Upper lobe of left lung (tissue), 6 donors: ENCODE data around the gene ST7. TPM values are rescaled to one million over a fixed set of nuclear protein-coding genes. Genes with fewer than 3 reads are reported as not detected.
"Not testable (repeated sequence)": the region's sequence is repeated elsewhere in the genome, so short reads cannot be mapped to it uniquely, and the experiment has no call there.

ENCODE experiments used
- ATAC-seq, 2 donors: fragments of 200-7000 bp; cut with Tn5 transposase; one replicate each; pipeline ENCODE4 v1.9.1; 2022; ENCODE audit warnings: mild to moderate bottlenecking in 2 of 2, moderate library complexity in 2 of 2; ENCODE audit not compliant: low FRiP score in 2 of 2
- DNase-seq, 2 donors: peaks; one replicate each; pipeline ENCODE4 v3.0.0-alpha.2; 2019 to 2020
- H3K27ac ChIP-seq, 4 donors: fragments of 200-600 bp; sonication (generic); one replicate each; pipeline ENCODE4 v1.5.1; 2016 to 2019
- H3K27me3 ChIP-seq, 4 donors: fragments of 200-600 bp; sonication (generic); one replicate each; pipeline ENCODE4 v1.5.1; 2017 to 2019
- H3K36me3 ChIP-seq, 4 donors: fragments of 200-600 bp; sonication (generic); one replicate each; pipeline ENCODE4 v1.5.1; 2016 to 2019
- H3K4me1 ChIP-seq, 4 donors: fragments of 200-600 bp; sonication (generic); one replicate each; pipeline ENCODE4 v1.5.1; 2018 to 2019
- H3K4me3 ChIP-seq, 4 donors: fragments of 200-600 bp; sonication (generic); one replicate each; pipeline ENCODE4 v1.5.1; 2017 to 2019; ENCODE audit warnings: mild to moderate bottlenecking in 2 of 4, moderate library complexity in 1 of 4
- H3K9me3 ChIP-seq, 4 donors: fragments of 200-600 bp; sonication (generic); one replicate each; pipeline ENCODE4 v1.5.1; 2018 to 2019
- EP300 ChIP-seq, 4 donors: sonication (generic); formaldehyde crosslinking; IDR thresholded peaks; one replicate each; pipeline ENCODE4 v1.5.1; 2017; ENCODE audit warnings: antibody characterized with exemption in 4 of 4, control low read depth in 2 of 4
- POLR2A ChIP-seq, 4 donors: fragments of 450-650 bp; IDR thresholded peaks; one replicate each; pipeline ENCODE4 v1.5.1; 2016 to 2017; ENCODE audit warnings: antibody characterized with exemption in 4 of 4, mild to moderate bottlenecking in 2 of 4
- POLR2AphosphoS5 ChIP-seq, 2 donors: sonication (generic); formaldehyde crosslinking; IDR thresholded peaks; one replicate each; pipeline ENCODE4 v1.5.1; 2017; ENCODE audit warnings: antibody characterized with exemption in 2 of 2
- WGBS, 2 donors: methylation state at CpG; one replicate each; pipeline ENCODE4 v1.1.5; 2017 to 2018; 5-methylcytosine and 5-hydroxymethylcytosine counted together
- total RNA-seq, 6 donors: library from RNA; depleted of rRNA in 4 of 6; stranded (reverse); fragments of >200 nt in 4 of 6; gene quantifications; one replicate each; pipeline versions ENCODE4 v1.1.0 to v1.2.1, GENCODE V29; 2016 to 2021
- TF ChIP-seq, protein P1 (sequence below), 6 experiments: fragments of 450-650 bp in 4 of 6; fragments of 200-600 bp in 2 of 6; sonication (generic) in 2 of 6; IDR thresholded peaks; one replicate each; pipeline ENCODE4 v1.5.1; 2016 to 2019; ENCODE audit warnings: antibody characterized with exemption in 6 of 6
- donor health status: DM: no; HTN: no; CAD: no; lungs with moderate emphysema.
- donor health status: DM: no; HTN: yes; CAD: no; lungs with severe emphysema.

The ST7 gene
- total RNA-seq, 6 donors from 2014 or later, result 36.0 to 135 (median 73.4) TPM

DNA sequence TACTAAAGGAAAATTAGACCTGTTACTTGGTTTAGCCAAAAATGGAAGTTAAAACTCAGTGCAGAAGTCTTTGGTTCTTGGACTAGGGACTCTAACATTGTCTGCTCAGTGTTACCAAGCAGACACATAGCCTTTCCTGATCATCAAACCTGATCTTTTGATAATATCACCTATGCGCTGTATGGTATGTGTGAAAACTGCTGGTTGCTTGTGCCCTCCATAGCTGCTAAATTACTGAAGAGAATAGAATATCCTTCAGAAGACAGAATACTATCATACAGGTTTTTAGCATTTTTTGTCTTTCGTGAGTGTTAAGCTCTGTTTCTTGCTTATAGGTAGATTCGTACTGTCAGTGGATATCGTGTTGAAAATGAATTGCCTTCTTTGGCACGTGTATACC is 68.7 kb downstream of the ST7 start:
- DNase-seq (no peak), ATAC-seq (no peak)
- Histone ChIP-seq H3K4me1 (peaks cover 0 to 19% (median 6%) of the 10 kb centered on the region in 4 donors), H3K36me3 (no peaks in the 10 kb centered on the region), H3K27me3 (no peaks in the 10 kb centered on the region), H3K27ac (no peak overlapping the region), H3K9me3 (no peaks in the 10 kb centered on the region), H3K4me3 (no peak overlapping the region)
- 92 to 94% methylated on average over 5 of the region's 5 CpGs for WGBS, 2 donors
- TF ChIP-seq POLR2A (IDR thresholded peaks at IDR 0.05) (no peak), EP300 (IDR thresholded peaks at IDR 0.05) (no peak)

DNA sequence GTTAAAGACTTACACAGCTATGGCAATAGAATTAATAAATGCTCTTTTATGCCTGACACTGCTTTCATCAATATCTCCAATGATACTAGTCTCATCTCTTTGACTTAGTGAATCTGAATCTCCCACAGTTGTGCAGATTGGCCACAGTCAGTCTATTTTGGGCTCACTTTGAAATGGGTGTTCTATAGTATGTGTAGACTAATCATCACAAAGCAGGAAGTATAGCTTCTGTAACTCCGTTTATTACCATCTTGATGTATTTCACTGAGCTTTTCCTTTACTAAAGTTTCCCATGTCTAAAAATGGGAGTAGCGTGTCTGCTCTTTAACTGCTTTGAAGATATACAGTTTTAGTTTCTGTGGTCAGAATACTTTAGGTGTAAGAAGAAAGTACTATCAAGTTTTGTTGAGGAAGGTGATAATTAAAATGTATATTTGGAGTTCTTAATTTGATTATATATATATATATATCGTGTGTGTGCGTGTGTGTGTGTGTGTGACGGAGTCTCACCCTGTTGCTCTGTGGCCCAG is 70.1 kb downstream of the ST7 start:
- no peak for DNase-seq
- TF ChIP-seq POLR2A (IDR thresholded peaks at IDR 0.05), result no peak
- TF ChIP-seq POLR2AphosphoS5 (IDR thresholded peaks at IDR 0.05), result no peak
- TF ChIP-seq, protein P1, sequence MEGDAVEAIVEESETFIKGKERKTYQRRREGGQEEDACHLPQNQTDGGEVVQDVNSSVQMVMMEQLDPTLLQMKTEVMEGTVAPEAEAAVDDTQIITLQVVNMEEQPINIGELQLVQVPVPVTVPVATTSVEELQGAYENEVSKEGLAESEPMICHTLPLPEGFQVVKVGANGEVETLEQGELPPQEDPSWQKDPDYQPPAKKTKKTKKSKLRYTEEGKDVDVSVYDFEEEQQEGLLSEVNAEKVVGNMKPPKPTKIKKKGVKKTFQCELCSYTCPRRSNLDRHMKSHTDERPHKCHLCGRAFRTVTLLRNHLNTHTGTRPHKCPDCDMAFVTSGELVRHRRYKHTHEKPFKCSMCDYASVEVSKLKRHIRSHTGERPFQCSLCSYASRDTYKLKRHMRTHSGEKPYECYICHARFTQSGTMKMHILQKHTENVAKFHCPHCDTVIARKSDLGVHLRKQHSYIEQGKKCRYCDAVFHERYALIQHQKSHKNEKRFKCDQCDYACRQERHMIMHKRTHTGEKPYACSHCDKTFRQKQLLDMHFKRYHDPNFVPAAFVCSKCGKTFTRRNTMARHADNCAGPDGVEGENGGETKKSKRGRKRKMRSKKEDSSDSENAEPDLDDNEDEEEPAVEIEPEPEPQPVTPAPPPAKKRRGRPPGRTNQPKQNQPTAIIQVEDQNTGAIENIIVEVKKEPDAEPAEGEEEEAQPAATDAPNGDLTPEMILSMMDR (IDR thresholded peaks at IDR 0.05), result no peak
- no peak overlapping the region for H3K27ac ChIP-seq
- no peak for ATAC-seq
- H3K36me3 ChIP-seq, result no peaks in the 10 kb centered on the region
- WGBS, 2 donors, result 89 to 91% methylated on average over 5 of the region's 5 CpGs
- peaks cover 0 to 19% (median 6%) of the 10 kb centered on the region in 4 donors for H3K4me1 ChIP-seq
- H3K9me3 ChIP-seq, result no peaks in the 10 kb centered on the region
- no peak overlapping the region for H3K4me3 ChIP-seq
- no peaks in the 10 kb centered on the region for H3K27me3 ChIP-seq

DNA sequence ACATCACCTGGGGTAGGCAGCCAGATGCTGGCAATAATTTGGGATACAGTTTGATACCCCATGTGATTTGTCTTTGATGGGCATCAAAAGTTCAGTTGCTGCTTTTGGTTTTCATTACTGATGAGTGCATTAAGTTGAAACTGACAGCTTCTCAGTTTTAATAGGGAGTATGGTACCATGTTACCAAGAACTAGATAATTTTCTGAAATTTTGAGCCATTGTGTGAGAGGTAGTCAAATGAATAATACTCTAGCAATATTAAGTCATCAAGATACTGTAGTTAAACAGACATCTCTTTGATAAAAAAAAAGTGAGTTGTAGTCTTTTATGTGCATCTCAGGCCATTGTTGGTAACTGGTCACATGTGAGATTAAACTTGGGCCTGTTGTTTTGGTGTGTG is 71.5 kb downstream of the ST7 start:
- ATAC-seq (no peak), DNase-seq (no peak)
- TF ChIP-seq POLR2AphosphoS5 (IDR thresholded peaks at IDR 0.05) (no peak), EP300 (IDR thresholded peaks at IDR 0.05) (no peak), POLR2A (IDR thresholded peaks at IDR 0.05) (no peak)
- TF ChIP-seq, protein P1 (IDR thresholded peaks at IDR 0.05), result no peak
- H3K36me3 ChIP-seq, result no peaks in the 10 kb centered on the region
- no peak overlapping the region for H3K4me3 ChIP-seq
- no peak overlapping the region for H3K27ac ChIP-seq
- no peaks in the 10 kb centered on the region for H3K27me3 ChIP-seq
- H3K9me3 ChIP-seq, result no peaks in the 10 kb centered on the region
- peaks cover 0 to 16% (median 5%) of the 10 kb centered on the region in 4 donors for H3K4me1 ChIP-seq

DNA sequence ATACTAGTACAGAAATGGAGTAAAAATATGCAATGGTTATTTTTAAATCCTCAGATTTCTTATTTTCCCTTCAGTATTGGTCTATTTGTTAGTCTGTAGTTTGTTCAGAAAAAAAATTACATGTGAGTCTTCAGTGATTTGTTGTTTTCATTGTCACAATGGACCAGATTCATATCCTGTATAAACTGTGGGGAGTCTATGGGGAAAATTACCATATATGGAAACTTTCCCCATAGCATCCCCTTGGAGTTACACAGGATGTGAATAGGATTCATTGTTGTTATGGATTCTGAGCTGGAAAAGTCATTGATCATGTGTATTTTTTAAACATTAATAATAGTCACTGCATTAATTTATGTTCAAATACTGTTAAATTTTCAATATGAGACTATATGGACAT is 72.6 kb downstream of the ST7 start:
- Histone ChIP-seq H3K36me3 (no peaks in the 10 kb centered on the region), H3K27me3 (no peaks in the 10 kb centered on the region), H3K9me3 (peaks cover 0 to 5% (median 0%) of the 10 kb centered on the region in 4 donors), H3K4me1 (peaks cover 0 to 5% (median 0%) of the 10 kb centered on the region in 4 donors), H3K27ac (no peak overlapping the region), H3K4me3 (no peak overlapping the region)
- TF ChIP-seq, protein P1 (IDR thresholded peaks at IDR 0.05), result no peak
- TF ChIP-seq POLR2AphosphoS5 (IDR thresholded peaks at IDR 0.05) (no peak), EP300 (IDR thresholded peaks at IDR 0.05) (no peak), POLR2A (IDR thresholded peaks at IDR 0.05) (no peak)
- ATAC-seq (no peak), DNase-seq (no peak)

DNA sequence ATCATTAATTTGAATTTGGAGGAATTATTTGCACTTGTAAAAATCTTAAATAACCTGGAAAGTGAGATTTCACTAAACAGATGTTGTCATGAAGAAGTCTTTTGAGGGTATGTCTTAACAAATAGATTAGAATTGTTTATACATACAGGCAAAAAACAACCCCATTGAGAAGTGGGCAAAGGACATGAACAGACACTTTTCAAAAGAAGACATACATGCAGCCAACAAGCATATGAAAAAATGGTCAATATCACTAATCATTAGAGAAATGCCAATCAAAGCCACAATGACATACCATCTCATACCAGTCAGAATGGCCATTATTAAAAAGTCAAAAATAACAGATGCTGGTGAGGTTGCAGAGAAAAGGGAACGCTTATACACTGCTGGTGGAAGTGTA is 77.0 kb downstream of the ST7 start:
- not testable (repeated sequence) for H3K9me3 ChIP-seq, H3K4me3 ChIP-seq, DNase-seq, H3K27ac ChIP-seq, H3K36me3 ChIP-seq, ATAC-seq, H3K27me3 ChIP-seq
- WGBS, 2 donors, result 93% methylated on average over 1 of the region's 1 CpG
- peaks cover 6 to 11% (median 9%) of the 10 kb centered on the region in 4 donors for H3K4me1 ChIP-seq

DNA sequence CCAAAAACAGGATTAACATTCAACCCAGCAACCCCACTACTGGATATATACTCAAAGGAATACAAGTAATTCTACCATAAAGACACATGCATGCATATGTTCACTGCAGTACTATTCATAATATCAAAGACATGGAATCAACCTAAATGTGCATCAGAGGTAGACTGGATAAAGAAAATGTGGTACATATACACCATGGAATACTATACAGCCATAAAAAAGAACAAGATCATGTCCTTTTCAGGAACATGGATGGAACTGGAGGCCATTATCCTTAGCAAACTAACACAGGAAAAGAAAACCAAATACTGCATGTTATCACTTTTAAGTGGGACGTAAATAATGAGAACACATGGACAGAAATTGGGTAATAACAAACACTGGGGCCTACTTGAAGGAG is 77.5 kb downstream of the ST7 start:
- H3K4me1 ChIP-seq, result peaks cover 6 to 15% (median 10%) of the 10 kb centered on the region in 4 donors
- DNase-seq, result not testable (repeated sequence)
- 0% methylated on average over 1 of the region's 1 CpG for WGBS, 2 donors

More for the DNA sequence above, 77.5 kb downstream of the ST7 start:
- not testable (repeated sequence) for H3K36me3 ChIP-seq, H3K27ac ChIP-seq, ATAC-seq, H3K27me3 ChIP-seq, H3K9me3 ChIP-seq, H3K4me3 ChIP-seq
